ENCODE measurements around the gene SPAG8.

Gene SPAG8

GRCh38 chr9:35836595-35836994, 24.5 kb upstream of the SPAG8 start:
- Histone ChIP-seq H3F3A (ENCODE audit: low read depth) (no peaks in the 10 kb centered on the region), H3K9me3 (ENCODE audit: insufficient read depth, low read depth, low read length) (no peaks in the 10 kb centered on the region), H2AFZ (ENCODE audit: low read length) (no peak overlapping the region), H3K4me1 (ENCODE audit: insufficient read depth, low read length, poor library complexity, severe bottlenecking) (peaks cover 32% of the 10 kb centered on the region), H4K20me1 (ENCODE audit: insufficient read depth, low read length, poor library complexity, severe bottlenecking) (no peaks in the 10 kb centered on the region), H3K79me2 (ENCODE audit: insufficient read depth, low read length) (no peaks in the 10 kb centered on the region), H3K27me3 (ENCODE audit: insufficient read depth, low read length, poor library complexity, severe bottlenecking) (no peaks in the 10 kb centered on the region), H3K9ac (ENCODE audit: low read depth, low read length, poor library complexity, severe bottlenecking) (no peak overlapping the region), H3K36me3 (ENCODE audit: insufficient read depth, low read length) (no peaks in the 10 kb centered on the region), H3K9me2 (replicated peaks; ENCODE audit: low read depth, low read length) (no peaks in the 10 kb centered on the region), H3K4me3 (ENCODE audit: low read length, poor library complexity, severe bottlenecking) (no peak overlapping the region), H3K4me2 (ENCODE audit: low read depth, low read length, poor library complexity, severe bottlenecking) (no peak overlapping the region)
- no peak for TF ChIP-seq CTCF (conservative IDR thresholded peaks at IDR 0.05; ENCODE audit: low read length)
- no peak for TF ChIP-seq EZH2phosphoT487 (IDR thresholded peaks at IDR 0.05; ENCODE audit: borderline replicate concordance)

GRCh38 chr9:35835766-35836165, 23.7 kb upstream of the SPAG8 start:
- Histone ChIP-seq H3K4me3 (ENCODE audit: low read length, poor library complexity, severe bottlenecking) (no peak overlapping the region), H3K79me2 (ENCODE audit: insufficient read depth, low read length) (no peaks in the 10 kb centered on the region), H3K9me3 (ENCODE audit: insufficient read depth, low read depth, low read length) (no peaks in the 10 kb centered on the region), H2AFZ (ENCODE audit: low read length) (no peak overlapping the region), H3K4me1 (ENCODE audit: insufficient read depth, low read length, poor library complexity, severe bottlenecking) (peaks cover 40% of the 10 kb centered on the region), H4K20me1 (ENCODE audit: insufficient read depth, low read length, poor library complexity, severe bottlenecking) (no peaks in the 10 kb centered on the region), H3K4me2 (ENCODE audit: low read depth, low read length, poor library complexity, severe bottlenecking) (no peak overlapping the region), H3K36me3 (ENCODE audit: insufficient read depth, low read length) (no peaks in the 10 kb centered on the region), H3K27me3 (ENCODE audit: insufficient read depth, low read length, poor library complexity, severe bottlenecking) (no peaks in the 10 kb centered on the region), H3K9me2 (replicated peaks; ENCODE audit: low read depth, low read length) (no peaks in the 10 kb centered on the region), H3K9ac (ENCODE audit: low read depth, low read length, poor library complexity, severe bottlenecking) (no peak overlapping the region), H3F3A (ENCODE audit: low read depth) (no peaks in the 10 kb centered on the region)
- TF ChIP-seq EZH2phosphoT487 (IDR thresholded peaks at IDR 0.05; ENCODE audit: borderline replicate concordance) (no peak), CTCF (conservative IDR thresholded peaks at IDR 0.05; ENCODE audit: low read length) (no peak)

GRCh38 chr9:35835216-35835632, 23.2 kb upstream of the SPAG8 start:
- H3K4me3 ChIP-seq (ENCODE audit: low read length, poor library complexity, severe bottlenecking) = no peak overlapping the region
- H3K4me2 ChIP-seq (ENCODE audit: low read depth, low read length, poor library complexity, severe bottlenecking) = no peak overlapping the region
- H3K36me3 ChIP-seq (ENCODE audit: insufficient read depth, low read length) = no peaks in the 10 kb centered on the region
- no peaks in the 10 kb centered on the region for H4K20me1 ChIP-seq (ENCODE audit: insufficient read depth, low read length, poor library complexity, severe bottlenecking)
- no peak for TF ChIP-seq EZH2phosphoT487 (IDR thresholded peaks at IDR 0.05; ENCODE audit: borderline replicate concordance)
- TF ChIP-seq CTCF (conservative IDR thresholded peaks at IDR 0.05; ENCODE audit: low read length) = peak; percentile 71
- no peak overlapping the region for H3K9ac ChIP-seq (ENCODE audit: low read depth, low read length, poor library complexity, severe bottlenecking)
- no peaks in the 10 kb centered on the region for H3F3A ChIP-seq (ENCODE audit: low read depth)
- H3K9me3 ChIP-seq (ENCODE audit: insufficient read depth, low read depth, low read length) = no peaks in the 10 kb centered on the region
- H3K79me2 ChIP-seq (ENCODE audit: insufficient read depth, low read length) = no peaks in the 10 kb centered on the region
- H3K9me2 ChIP-seq (replicated peaks; ENCODE audit: low read depth, low read length) = no peaks in the 10 kb centered on the region
- no peaks in the 10 kb centered on the region for H3K27me3 ChIP-seq (ENCODE audit: insufficient read depth, low read length, poor library complexity, severe bottlenecking)
- no peak overlapping the region for H2AFZ ChIP-seq (ENCODE audit: low read length)
- H3K4me1 ChIP-seq (ENCODE audit: insufficient read depth, low read length, poor library complexity, severe bottlenecking) = peaks cover 44% of the 10 kb centered on the region

All from Loucy (cell line).